GM18951 (cell line): ENCODE data around the gene CALN1.
"Not testable (repeated sequence)": the region's sequence is repeated elsewhere in the genome, so short reads cannot be mapped to it uniquely, and the experiment has no call there.

ENCODE experiments used
- POLR2A ChIP-seq: IDR thresholded peaks from 4 replicates; pipeline ENCODE4 v1.6.1; 2011; ENCODE audit warnings: mild to moderate bottlenecking; ENCODE audit not compliant: insufficient read length, insufficient read depth; ENCODE audit errors: extremely low read depth
- in situ Hi-C: fragments of 300-500 bp; cut with MboI; formaldehyde crosslinking; loops from one replicate; pipeline ENCODE4 v1.12.0; 2022; ENCODE audit warnings: low sequenced_read_pairs, mixed read lengths, inconsistent platforms; ENCODE audit not compliant: unreplicated experiment

The CALN1 gene

GRCh38 chr7:72097226-72097625 is 314.9 kb downstream of the CALN1 start:
- no peak for TF ChIP-seq POLR2A
- in situ Hi-C loops, result no loop called here

DNA sequence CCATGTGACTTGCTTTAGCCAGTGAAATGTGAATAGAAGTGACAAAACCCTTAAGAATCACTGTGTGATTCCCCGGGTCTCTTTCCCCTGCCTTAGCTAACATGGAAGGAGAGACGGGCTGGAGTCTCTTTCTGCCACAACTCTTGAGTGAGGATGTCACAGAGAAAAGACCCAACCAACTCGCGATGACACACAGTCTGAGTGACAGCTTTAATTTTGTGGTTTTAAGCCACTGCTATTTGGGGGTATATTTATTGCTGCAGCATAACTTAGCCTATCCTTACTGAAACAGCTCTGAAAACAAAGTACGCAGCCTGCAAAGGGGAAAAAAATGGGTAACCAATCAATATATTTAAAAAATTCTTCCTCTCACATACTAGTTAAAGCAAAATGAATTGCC is 319.4 kb downstream of the CALN1 start:
- TF ChIP-seq POLR2A, result no peak
- in situ Hi-C loops, result no loop called here

DNA sequence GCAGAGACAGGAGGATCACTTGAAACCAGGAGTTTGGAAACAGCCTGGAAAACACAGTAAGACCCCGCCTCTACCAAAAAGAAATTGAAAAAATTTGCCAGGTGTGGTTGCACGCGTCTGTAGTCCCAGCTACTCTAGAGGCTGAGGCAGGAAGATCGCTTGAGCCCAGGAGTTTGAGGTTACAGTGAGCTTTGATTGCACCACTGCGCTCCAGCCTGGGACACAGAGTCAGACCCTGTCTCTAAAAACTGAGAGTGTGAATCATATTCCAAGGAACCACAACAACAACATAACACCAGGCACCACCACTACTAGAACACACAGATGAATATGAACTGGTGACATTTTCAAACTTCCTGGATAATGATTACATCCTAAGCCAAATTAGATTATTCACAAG is 324.2 kb downstream of the CALN1 start:
- in situ Hi-C loops, result no loop called here
- no peak for TF ChIP-seq POLR2A

GRCh38 chr7:72080865-72081510 is 331.1 kb downstream of the CALN1 start:
- in situ Hi-C loops, result no loop called here

GRCh38 chr7:72080341-72080766 is 331.8 kb downstream of the CALN1 start:
- in situ Hi-C loops, result no loop called here
- no peak for TF ChIP-seq POLR2A

More at GRCh38 chr7:72080865-72081510, 331.1 kb downstream of the CALN1 start:
- TF ChIP-seq POLR2A, result no peak

DNA sequence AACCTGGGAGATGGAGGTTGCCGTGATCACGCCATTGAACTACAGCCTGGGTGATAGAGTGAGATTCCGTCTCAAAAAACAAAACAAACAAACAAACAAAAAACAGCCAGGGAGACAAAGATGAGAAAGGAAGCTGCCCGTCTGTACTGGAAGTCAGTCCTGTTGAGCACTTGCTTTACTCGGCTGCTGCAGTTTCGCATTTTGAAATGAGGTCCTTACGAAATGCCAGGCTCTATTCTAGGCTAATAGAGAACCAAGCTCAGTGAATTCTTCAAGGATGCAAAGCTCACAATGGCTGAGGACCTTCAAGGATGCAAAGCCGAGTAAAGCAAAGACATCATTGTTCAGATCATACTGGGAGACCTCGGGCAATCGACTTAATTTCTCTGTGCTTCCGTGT is 333.3 kb downstream of the CALN1 start:
- in situ Hi-C loops, result no loop called here
- no peak for TF ChIP-seq POLR2A

GRCh38 chr7:72078301-72078700 is 333.8 kb downstream of the CALN1 start:
- TF ChIP-seq POLR2A, result no peak
- in situ Hi-C loops, result no loop called here

DNA sequence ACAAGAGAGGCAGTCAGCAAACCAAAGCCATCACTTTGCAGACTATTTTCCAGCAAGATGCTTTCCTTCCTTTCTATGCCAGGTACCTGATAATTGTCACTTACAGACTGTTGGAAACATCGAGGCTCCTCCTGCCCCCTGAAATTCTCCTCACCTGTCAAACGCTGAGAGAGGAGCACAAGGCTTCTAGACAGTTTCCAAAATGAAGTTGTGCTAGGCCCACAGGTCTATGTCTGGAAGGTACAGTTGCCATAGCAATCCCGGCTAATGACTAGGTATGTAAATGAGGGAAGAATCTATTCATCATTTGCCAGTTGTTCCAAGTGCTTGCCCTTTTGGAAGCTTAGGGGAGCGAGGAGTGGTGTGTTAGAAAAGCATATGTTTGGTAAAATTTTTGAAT is 334.4 kb downstream of the CALN1 start:
- in situ Hi-C loops, result no loop called here
- no peak for TF ChIP-seq POLR2A

DNA sequence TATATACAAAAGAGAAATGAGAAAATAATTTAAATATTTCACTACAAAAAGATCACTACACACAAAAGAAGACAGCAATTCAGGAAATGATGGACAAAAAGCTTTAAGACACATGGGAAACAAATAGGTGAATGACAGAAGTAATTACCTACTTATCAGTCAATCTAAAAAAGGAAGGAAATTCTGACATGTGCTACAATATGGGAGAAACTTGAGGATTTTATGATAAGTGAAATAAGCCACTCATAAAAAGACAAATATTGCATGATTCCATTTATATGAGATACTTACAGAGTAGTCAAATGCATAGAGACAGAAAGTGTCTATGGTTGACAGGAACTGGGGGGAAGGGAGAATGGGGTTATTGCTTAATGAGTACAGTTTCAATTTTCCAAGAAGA is 339.2 kb downstream of the CALN1 start:
- no peak for TF ChIP-seq POLR2A
- in situ Hi-C loops, result no loop called here

- in situ Hi-C loops, result no loop called here
- TF ChIP-seq POLR2A, result no peak
Observed at GRCh38 chr7:72069263-72069662, 342.9 kb downstream of the CALN1 start.

DNA sequence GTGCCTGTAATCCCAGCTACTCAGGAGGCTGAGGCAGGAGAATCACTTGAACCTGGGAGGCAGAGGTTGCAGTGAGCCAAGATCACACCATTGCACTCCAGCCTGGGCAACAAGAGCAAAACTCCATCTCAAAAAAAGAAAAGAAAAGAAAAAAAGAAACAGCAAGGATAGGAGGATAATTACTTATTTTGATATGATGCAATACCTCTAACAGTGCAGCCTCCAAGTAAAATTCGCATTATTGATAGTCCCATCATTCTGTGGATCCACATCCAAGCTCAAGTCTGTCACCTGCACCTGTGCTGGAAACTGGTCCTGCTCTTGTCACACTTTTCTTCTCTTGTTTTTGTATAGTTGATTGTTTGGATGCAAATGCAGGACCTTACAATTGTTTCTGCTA is 346.4 kb downstream of the CALN1 start:
- in situ Hi-C loops, result not testable (repeated sequence)

GRCh38 chr7:72064916-72065315 is 347.2 kb downstream of the CALN1 start:
- in situ Hi-C loops, result no loop called here
- TF ChIP-seq POLR2A, result no peak

DNA sequence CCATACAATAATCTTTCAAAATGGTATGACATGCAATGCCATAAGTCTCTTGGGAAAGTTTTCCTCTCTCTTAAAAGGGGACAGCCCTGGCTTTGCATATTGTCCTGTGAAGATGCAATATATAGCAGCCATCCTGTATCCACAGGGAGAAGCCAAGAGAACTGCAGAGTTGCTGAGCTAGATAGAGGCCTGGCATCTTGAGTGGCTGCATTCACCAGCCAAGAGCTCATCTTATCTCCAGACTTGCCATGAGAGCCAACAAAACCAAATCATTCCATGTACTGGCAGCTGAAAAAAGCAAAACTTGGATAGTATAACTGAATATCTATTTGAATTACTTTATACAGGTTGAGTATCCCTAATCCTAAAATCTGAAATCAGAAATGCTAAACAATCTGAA is 348.8 kb downstream of the CALN1 start:
- in situ Hi-C loops, result no loop called here
- no peak for TF ChIP-seq POLR2A

DNA sequence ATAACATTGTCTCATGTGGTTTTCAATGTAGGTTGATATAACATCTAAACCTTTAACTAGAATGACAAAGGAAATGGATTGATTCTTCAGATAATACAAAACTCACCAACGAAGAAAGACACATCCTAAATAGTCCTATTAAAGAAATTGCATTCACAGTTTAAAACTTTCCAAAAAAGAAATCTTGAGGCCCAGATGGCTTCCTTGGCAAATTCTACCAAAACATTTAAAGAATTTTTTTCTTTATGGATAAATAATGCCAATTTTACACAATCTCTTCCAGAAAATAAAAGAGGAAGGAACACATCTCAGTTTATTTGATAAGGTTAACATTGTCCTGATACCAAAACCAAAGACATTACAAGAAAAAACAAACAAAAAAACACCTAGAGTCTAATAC is 349.5 kb downstream of the CALN1 start:
- in situ Hi-C loops, result no loop called here
- no peak for TF ChIP-seq POLR2A

DNA sequence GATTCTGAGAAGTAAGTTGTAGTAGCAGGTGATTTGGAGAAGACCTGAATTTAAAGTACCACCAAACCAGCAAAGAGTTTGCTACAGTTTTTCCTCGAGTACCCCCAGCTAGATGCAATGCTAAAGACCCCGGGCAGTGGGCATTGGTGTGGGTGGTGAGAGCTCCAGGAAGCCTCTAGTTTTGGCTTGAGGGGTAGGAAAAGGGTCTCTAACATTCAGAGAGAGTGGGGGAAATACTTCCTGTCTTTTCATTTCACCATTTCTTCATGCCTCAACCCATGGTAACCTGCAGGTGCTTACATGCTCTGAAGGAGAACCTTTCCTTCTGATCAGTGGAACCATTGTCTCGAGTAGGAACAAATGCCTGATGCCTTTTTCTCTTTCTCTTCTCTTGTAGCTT is 352.2 kb downstream of the CALN1 start:
- no peak for TF ChIP-seq POLR2A
- in situ Hi-C loops, result no loop called here
